ENCODE results near the gene GLRX. TPM values are rescaled to one million over a fixed set of nuclear protein-coding genes. Genes with fewer than 3 reads are reported as not detected.

GLRX gene
- total RNA-seq, 1 donor from 2014 or later: 139 TPM

- DNase-seq (ENCODE audit: low read depth): no peak
- Histone ChIP-seq H3K4me3 (ENCODE audit: low read depth, low read length) (no peak overlapping the region), H3K27me3 (ENCODE audit: control insufficient read depth, insufficient read depth, low read length) (no peaks in the 10 kb centered on the region), H3K36me3 (ENCODE audit: control insufficient read depth, insufficient read depth, low read length) (no peaks in the 10 kb centered on the region)
- TF ChIP-seq, protein P1, sequence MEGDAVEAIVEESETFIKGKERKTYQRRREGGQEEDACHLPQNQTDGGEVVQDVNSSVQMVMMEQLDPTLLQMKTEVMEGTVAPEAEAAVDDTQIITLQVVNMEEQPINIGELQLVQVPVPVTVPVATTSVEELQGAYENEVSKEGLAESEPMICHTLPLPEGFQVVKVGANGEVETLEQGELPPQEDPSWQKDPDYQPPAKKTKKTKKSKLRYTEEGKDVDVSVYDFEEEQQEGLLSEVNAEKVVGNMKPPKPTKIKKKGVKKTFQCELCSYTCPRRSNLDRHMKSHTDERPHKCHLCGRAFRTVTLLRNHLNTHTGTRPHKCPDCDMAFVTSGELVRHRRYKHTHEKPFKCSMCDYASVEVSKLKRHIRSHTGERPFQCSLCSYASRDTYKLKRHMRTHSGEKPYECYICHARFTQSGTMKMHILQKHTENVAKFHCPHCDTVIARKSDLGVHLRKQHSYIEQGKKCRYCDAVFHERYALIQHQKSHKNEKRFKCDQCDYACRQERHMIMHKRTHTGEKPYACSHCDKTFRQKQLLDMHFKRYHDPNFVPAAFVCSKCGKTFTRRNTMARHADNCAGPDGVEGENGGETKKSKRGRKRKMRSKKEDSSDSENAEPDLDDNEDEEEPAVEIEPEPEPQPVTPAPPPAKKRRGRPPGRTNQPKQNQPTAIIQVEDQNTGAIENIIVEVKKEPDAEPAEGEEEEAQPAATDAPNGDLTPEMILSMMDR (IDR thresholded peaks at IDR 0.05; ENCODE audit: insufficient read depth, low read length, poor library complexity, severe bottlenecking): no peak
Measured at GRCh38 chr5:95847261-95847592, 24.7 kb upstream of the GLRX start.

DNA sequence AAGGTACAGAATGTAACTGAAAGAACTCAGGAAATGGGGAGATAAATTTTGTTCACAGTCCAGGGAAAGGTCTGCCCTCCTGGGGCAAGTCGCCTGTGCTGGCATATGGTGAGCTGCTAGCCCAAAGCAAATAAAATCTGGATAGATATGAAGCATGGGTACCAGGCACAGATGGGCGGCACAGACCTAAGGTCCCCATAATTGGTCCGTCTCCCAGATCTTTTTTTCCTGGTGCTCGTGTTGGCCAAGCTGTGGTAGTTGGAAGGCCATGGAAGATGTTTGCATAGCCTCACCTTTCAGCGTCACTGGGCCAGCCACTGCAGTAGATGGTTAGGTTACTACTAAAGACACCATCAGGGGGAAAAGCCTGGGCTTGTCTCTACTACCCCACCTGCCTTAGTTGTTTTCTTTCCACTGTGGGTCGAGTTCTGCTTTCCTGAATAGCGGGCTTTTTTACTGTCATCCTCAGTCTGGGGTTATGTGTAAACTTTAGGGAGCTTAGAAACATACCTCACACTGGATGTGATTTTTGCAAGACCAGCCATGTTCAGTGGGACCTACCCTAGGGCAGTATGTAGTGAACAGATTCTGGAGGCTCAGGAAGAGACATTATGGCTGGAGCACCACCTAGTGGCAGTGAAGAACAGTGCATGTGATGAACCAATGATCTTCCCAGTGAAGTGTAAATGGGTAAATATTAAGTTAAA is 24.2 kb upstream of the GLRX start:
- no peak for DNase-seq (ENCODE audit: low read depth)
- H3K27me3 ChIP-seq (ENCODE audit: control insufficient read depth, insufficient read depth, low read length): no peaks in the 10 kb centered on the region
- TF ChIP-seq, protein P1 (IDR thresholded peaks at IDR 0.05; ENCODE audit: insufficient read depth, low read length, poor library complexity, severe bottlenecking): peak; percentile 94
- no peaks in the 10 kb centered on the region for H3K36me3 ChIP-seq (ENCODE audit: control insufficient read depth, insufficient read depth, low read length)
- H3K4me3 ChIP-seq (ENCODE audit: low read depth, low read length): no peak overlapping the region

GRCh38 chr5:95845391-95845790 is 22.9 kb upstream of the GLRX start:
- Histone ChIP-seq H3K27me3 (ENCODE audit: control insufficient read depth, insufficient read depth, low read length) (no peaks in the 10 kb centered on the region), H3K36me3 (ENCODE audit: control insufficient read depth, insufficient read depth, low read length) (no peaks in the 10 kb centered on the region), H3K4me3 (ENCODE audit: low read depth, low read length) (no peak overlapping the region)
- TF ChIP-seq, protein P1 (IDR thresholded peaks at IDR 0.05; ENCODE audit: insufficient read depth, low read length, poor library complexity, severe bottlenecking): no peak
- no peak for DNase-seq (ENCODE audit: low read depth)

DNA sequence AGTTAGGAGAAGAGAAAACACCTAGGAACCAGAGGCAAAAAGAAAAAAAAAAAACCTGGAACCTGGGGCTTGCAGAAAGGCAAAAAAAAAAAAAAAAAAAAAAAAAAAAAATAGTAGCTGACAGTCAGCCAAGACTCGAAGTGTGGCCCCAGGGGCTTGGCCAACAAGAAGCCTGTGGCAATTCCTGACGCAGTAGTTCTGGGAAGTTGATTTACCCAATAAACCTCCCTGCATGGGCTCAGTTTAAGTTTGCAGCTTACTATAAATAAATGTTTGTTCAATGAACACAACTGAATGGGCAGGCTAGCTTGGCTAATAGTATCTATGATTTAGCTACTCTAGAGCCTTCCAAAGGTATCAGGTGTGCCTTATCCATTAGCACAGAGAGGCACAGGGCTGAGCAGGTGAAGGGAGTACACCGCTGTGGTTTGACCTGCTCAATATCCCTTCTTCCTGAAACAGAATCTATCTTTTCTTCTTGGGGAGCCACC is 21.3 kb upstream of the GLRX start:
- no peak overlapping the region for H3K4me3 ChIP-seq (ENCODE audit: low read depth, low read length)
- DNase-seq (ENCODE audit: low read depth): no peak
- no peaks in the 10 kb centered on the region for H3K36me3 ChIP-seq (ENCODE audit: control insufficient read depth, insufficient read depth, low read length)
- no peaks in the 10 kb centered on the region for H3K27me3 ChIP-seq (ENCODE audit: control insufficient read depth, insufficient read depth, low read length)
- TF ChIP-seq, protein P1 (IDR thresholded peaks at IDR 0.05; ENCODE audit: insufficient read depth, low read length, poor library complexity, severe bottlenecking): no peak

GRCh38 chr5:95842854-95843544 is 20.5 kb upstream of the GLRX start:
- TF ChIP-seq, protein P1 (IDR thresholded peaks at IDR 0.05; ENCODE audit: insufficient read depth, low read length, poor library complexity, severe bottlenecking): peak; percentile 22
- H3K4me3 ChIP-seq (ENCODE audit: low read depth, low read length): no peak overlapping the region
- no peak for DNase-seq (ENCODE audit: low read depth)

More at GRCh38 chr5:95842854-95843544, 20.5 kb upstream of the GLRX start:
- Histone ChIP-seq H3K27me3 (ENCODE audit: control insufficient read depth, insufficient read depth, low read length) (no peaks in the 10 kb centered on the region), H3K36me3 (ENCODE audit: control insufficient read depth, insufficient read depth, low read length) (no peaks in the 10 kb centered on the region)

All from kidney epithelial cell (primary cell).